ENCODE results near the gene ERAS.

Gene ERAS

GRCh38 chrX:48826135-48826875, at the start of gene ERAS:
Gene ERAS, plus strand, starts transcription at chrX:48826513. Its CDS starts 2,611 bp downstream, at chrX:48829124.
- H3K4me3 Mint-ChIP-seq, result no peak within 1 kb of the TSS
- DNase-seq (ENCODE audit: low spot score), result no peak
- peaks cover 16% of the 10 kb centered on the region for H3K36me3 Mint-ChIP-seq (ENCODE audit: low read depth)
- no peaks in the 10 kb centered on the region for H3K9me3 Mint-ChIP-seq
- no peaks in the 10 kb centered on the region for H3K4me1 Mint-ChIP-seq (ENCODE audit: low read depth)
- H3K27me3 Mint-ChIP-seq (ENCODE audit: low read depth), result peaks cover 28% of the 10 kb centered on the region
- H3K27ac Mint-ChIP-seq, result peak within 1 kb of the TSS; percentile 26

- Mint-ChIP-seq H3K4me3 (no peak overlapping the region), H3K4me1 (ENCODE audit: low read depth) (no peaks in the 10 kb centered on the region), H3K27me3 (ENCODE audit: low read depth) (peaks cover 16% of the 10 kb centered on the region), H3K27ac (no peak overlapping the region), H3K9me3 (no peaks in the 10 kb centered on the region), H3K36me3 (ENCODE audit: low read depth) (no peaks in the 10 kb centered on the region)
- DNase-seq (ENCODE audit: low spot score), result no peak
Measured at GRCh38 chrX:48776818-48777439, 49.4 kb upstream of the ERAS start.

GRCh38 chrX:48779399-48779798, 46.9 kb upstream of the ERAS start:
- no peak for DNase-seq (ENCODE audit: low spot score)
- Mint-ChIP-seq H3K9me3 (no peaks in the 10 kb centered on the region), H3K27me3 (ENCODE audit: low read depth) (peaks cover 16% of the 10 kb centered on the region), H3K27ac (no peak overlapping the region), H3K4me1 (ENCODE audit: low read depth) (no peaks in the 10 kb centered on the region), H3K4me3 (no peak overlapping the region), H3K36me3 (ENCODE audit: low read depth) (no peaks in the 10 kb centered on the region)

GRCh38 chrX:48781705-48782104, 44.6 kb upstream of the ERAS start:
- Mint-ChIP-seq H3K4me3 (no peak overlapping the region), H3K27me3 (ENCODE audit: low read depth) (peaks cover 16% of the 10 kb centered on the region), H3K36me3 (ENCODE audit: low read depth) (no peaks in the 10 kb centered on the region), H3K4me1 (ENCODE audit: low read depth) (no peaks in the 10 kb centered on the region), H3K27ac (no peak overlapping the region), H3K9me3 (no peaks in the 10 kb centered on the region)
- DNase-seq (ENCODE audit: low spot score), result no peak

GRCh38 chrX:48782216-48782615, 44.1 kb upstream of the ERAS start:
- Mint-ChIP-seq H3K4me3 (no peak overlapping the region), H3K36me3 (ENCODE audit: low read depth) (no peaks in the 10 kb centered on the region), H3K27me3 (ENCODE audit: low read depth) (peaks cover 13% of the 10 kb centered on the region), H3K4me1 (ENCODE audit: low read depth) (no peaks in the 10 kb centered on the region), H3K9me3 (no peaks in the 10 kb centered on the region), H3K27ac (no peak overlapping the region)
- no peak for DNase-seq (ENCODE audit: low spot score)

GRCh38 chrX:48782795-48783194, 43.5 kb upstream of the ERAS start:
- Mint-ChIP-seq H3K4me1 (ENCODE audit: low read depth) (no peaks in the 10 kb centered on the region), H3K4me3 (no peak overlapping the region), H3K27me3 (ENCODE audit: low read depth) (peaks cover 12% of the 10 kb centered on the region), H3K9me3 (no peaks in the 10 kb centered on the region), H3K36me3 (ENCODE audit: low read depth) (no peaks in the 10 kb centered on the region), H3K27ac (no peak overlapping the region)
- DNase-seq (ENCODE audit: low spot score), result no peak

GRCh38 chrX:48784726-48785125, 41.6 kb upstream of the ERAS start:
- Mint-ChIP-seq H3K27ac (no peak overlapping the region), H3K27me3 (ENCODE audit: low read depth) (peaks cover 12% of the 10 kb centered on the region), H3K4me1 (ENCODE audit: low read depth) (peaks cover 13% of the 10 kb centered on the region), H3K4me3 (no peak overlapping the region), H3K9me3 (no peaks in the 10 kb centered on the region), H3K36me3 (ENCODE audit: low read depth) (no peaks in the 10 kb centered on the region)
- DNase-seq (ENCODE audit: low spot score), result no peak

GRCh38 chrX:48785186-48785539, 41.1 kb upstream of the ERAS start:
- H3K36me3 Mint-ChIP-seq (ENCODE audit: low read depth), result no peaks in the 10 kb centered on the region
- no peak for DNase-seq (ENCODE audit: low spot score)
- H3K4me3 Mint-ChIP-seq, result no peak overlapping the region
- peaks cover 14% of the 10 kb centered on the region for H3K27me3 Mint-ChIP-seq (ENCODE audit: low read depth)
- no peak overlapping the region for H3K27ac Mint-ChIP-seq
- peaks cover 16% of the 10 kb centered on the region for H3K4me1 Mint-ChIP-seq (ENCODE audit: low read depth)
- H3K9me3 Mint-ChIP-seq, result no peaks in the 10 kb centered on the region

- DNase-seq (ENCODE audit: low spot score), result no peak
- peaks cover 14% of the 10 kb centered on the region for H3K27me3 Mint-ChIP-seq (ENCODE audit: low read depth)
- H3K9me3 Mint-ChIP-seq, result no peaks in the 10 kb centered on the region
- H3K36me3 Mint-ChIP-seq (ENCODE audit: low read depth), result no peaks in the 10 kb centered on the region
- H3K27ac Mint-ChIP-seq, result no peak overlapping the region
- peaks cover 19% of the 10 kb centered on the region for H3K4me1 Mint-ChIP-seq (ENCODE audit: low read depth)
- no peak overlapping the region for H3K4me3 Mint-ChIP-seq
Measured at GRCh38 chrX:48785540-48786214, 40.6 kb upstream of the ERAS start.

GRCh38 chrX:48786341-48786800, 39.9 kb upstream of the ERAS start, which contains the start of gene GATA1:
Gene GATA1, plus strand, starts transcription at chrX:48786590. Its CDS starts 4,520 bp downstream, at chrX:48791110.
- no peak within 1 kb of the TSS for H3K4me3 Mint-ChIP-seq
- H3K36me3 Mint-ChIP-seq (ENCODE audit: low read depth), result no peaks in the 10 kb centered on the region
- DNase-seq (ENCODE audit: low spot score), result no peak
- H3K9me3 Mint-ChIP-seq, result no peaks in the 10 kb centered on the region
- H3K4me1 Mint-ChIP-seq (ENCODE audit: low read depth), result peaks cover 19% of the 10 kb centered on the region
- peaks cover 14% of the 10 kb centered on the region for H3K27me3 Mint-ChIP-seq (ENCODE audit: low read depth)
- no peak within 1 kb of the TSS for H3K27ac Mint-ChIP-seq

- H3K36me3 Mint-ChIP-seq (ENCODE audit: low read depth), result no peaks in the 10 kb centered on the region
- H3K27me3 Mint-ChIP-seq (ENCODE audit: low read depth), result peaks cover 14% of the 10 kb centered on the region
- peaks cover 19% of the 10 kb centered on the region for H3K4me1 Mint-ChIP-seq (ENCODE audit: low read depth)
- no peaks in the 10 kb centered on the region for H3K9me3 Mint-ChIP-seq
- DNase-seq (ENCODE audit: low spot score), result no peak
- no peak overlapping the region for H3K4me3 Mint-ChIP-seq
- H3K27ac Mint-ChIP-seq, result no peak overlapping the region
Measured at GRCh38 chrX:48786825-48787504, 39.3 kb upstream of the ERAS start.

- H3K4me3 Mint-ChIP-seq, result no peak overlapping the region
- DNase-seq (ENCODE audit: low spot score), result no peak
- no peaks in the 10 kb centered on the region for H3K9me3 Mint-ChIP-seq
- peaks cover 14% of the 10 kb centered on the region for H3K27me3 Mint-ChIP-seq (ENCODE audit: low read depth)
- H3K27ac Mint-ChIP-seq, result peak overlapping the region; percentile 18
- peaks cover 19% of the 10 kb centered on the region for H3K4me1 Mint-ChIP-seq (ENCODE audit: low read depth)
- no peaks in the 10 kb centered on the region for H3K36me3 Mint-ChIP-seq (ENCODE audit: low read depth)
Measured at GRCh38 chrX:48787505-48788443, 38.5 kb upstream of the ERAS start.

Data from T-helper 2 cell treated with Interferon-gamma antibody and Interleukin-4, amounts not matched to agents 5 μg/mL and 100 μg/mL, for 36 hours (primary cell).